NCI-H1436 treated with DMSO at 0.1 percent for 48 hours (cell line): ENCODE results near the gene ADAM11.

ENCODE experiments used
- DNase-seq: peaks from one replicate; lab custom pipeline; 2025; lab: John Stamatoyannopoulos, UW

ADAM11 gene

GRCh38 chr17:44830359-44831288 is 71.8 kb downstream of the ADAM11 start:
- DNase-seq: no peak

GRCh38 chr17:44831371-44831770 is 72.6 kb downstream of the ADAM11 start:
- no peak for DNase-seq
